SU-DHL-6 (cell line): ENCODE results near the gene AEBP1.

Experiments used
- H2AFZ ChIP-seq: fragments of 200-600 bp; sonication (generic); 2 replicates; pipeline ENCODE4 v1.6.1; 2014; ENCODE audit warnings: low read depth, mild to moderate bottlenecking, moderate library complexity, mixed read lengths, antibody characterized with exemption, low read length; ENCODE audit not compliant: severe bottlenecking
- H3F3A ChIP-seq: fragments of 200-600 bp; shearing (Covaris generic); 2 replicates; pipeline ENCODE4 v1.6.0; 2016; ENCODE audit warnings: antibody characterized with exemption, mild to moderate bottlenecking; ENCODE audit not compliant: insufficient read depth
- H3K27ac ChIP-seq: fragments of 200-600 bp; sonication (generic); 2 replicates; pipeline ENCODE4 v1.5.1; 2016; ENCODE audit warnings: low read depth, mild to moderate bottlenecking, low read length, moderate library complexity, mixed read lengths
- H3K27me3 ChIP-seq: fragments of 200-600 bp; sonication (generic), shearing (Covaris generic); 2 replicates; pipeline ENCODE4 v1.6.0; 2014; ENCODE audit warnings: mild to moderate bottlenecking, low read length
- H3K36me3 ChIP-seq: fragments of 200-600 bp; sonication (generic); 2 replicates; pipeline ENCODE4 v1.6.1; 2014; ENCODE audit warnings: mild to moderate bottlenecking, low read length, mixed read lengths
- H3K4me2 ChIP-seq: fragments of 300-600, 200-600 bp; shearing (Covaris generic), sonication (generic); 2 replicates; pipeline ENCODE4 v1.6.0; 2014; ENCODE audit warnings: low read length, low read depth, mild to moderate bottlenecking; ENCODE audit not compliant: poor library complexity, severe bottlenecking
- H3K4me3 ChIP-seq: fragments of 200-600 bp; sonication (generic); 2 replicates; pipeline ENCODE4 v1.5.1; 2014; ENCODE audit warnings: antibody characterized with exemption, low read length, mild to moderate bottlenecking, mixed read lengths; ENCODE audit not compliant: insufficient read depth, poor library complexity, severe bottlenecking
- H3K79me2 ChIP-seq: fragments of 200-600 bp; sonication (generic); 2 replicates; pipeline ENCODE4 v1.6.1; 2014; ENCODE audit warnings: mild to moderate bottlenecking, low read length, moderate library complexity; ENCODE audit not compliant: insufficient read depth
- H3K9ac ChIP-seq: fragments of 200-600 bp; sonication (generic); 2 replicates; pipeline ENCODE4 v1.7.0; 2014; ENCODE audit warnings: mild to moderate bottlenecking, low read length
- H3K9me2 ChIP-seq: fragments of 200-600 bp; sonication (generic); replicated peaks from 2 replicates; pipeline ENCODE4 v1.6.1; 2014; ENCODE audit warnings: low read length; ENCODE audit not compliant: insufficient read depth
- H3K9me3 ChIP-seq: fragments of 200-600 bp; sonication (generic); 2 replicates; pipeline ENCODE4 v1.6.1; 2014; ENCODE audit warnings: low read length, mixed read lengths; ENCODE audit not compliant: insufficient read depth
- H4K20me1 ChIP-seq: fragments of 200-600 bp; sonication (generic); 2 replicates; pipeline ENCODE4 v1.6.1; 2014; ENCODE audit warnings: low read depth, mild to moderate bottlenecking, antibody characterized with exemption, low read length, moderate library complexity, mixed read lengths
- CTCF ChIP-seq: fragments of 200-600 bp; sonication (generic); IDR thresholded peaks from one replicate; pipeline ENCODE4 v1.5.1; 2017; ENCODE audit warnings: antibody characterized with exemption, mild to moderate bottlenecking, low read length, moderate library complexity; ENCODE audit not compliant: insufficient read depth, poor library complexity, severe bottlenecking
- EZH2phosphoT487 ChIP-seq: fragments of 200-600 bp; sonication (generic), shearing (Covaris generic); conservative IDR thresholded peaks from 2 replicates; pipeline ENCODE4 v1.6.1; 2018; ENCODE audit warnings: mild to moderate bottlenecking, antibody characterized with exemption, low read length, moderate library complexity, mixed read lengths

AEBP1 gene

GRCh38 chr7:44109991-44110390, 5.8 kb downstream of the AEBP1 start:
- no peaks in the 10 kb centered on the region for H3K36me3 ChIP-seq

GRCh38 chr7:44110719-44111635, 6.8 kb downstream of the AEBP1 start:
- no peaks in the 10 kb centered on the region for H4K20me1 ChIP-seq

More at GRCh38 chr7:44109991-44110390, 5.8 kb downstream of the AEBP1 start:
- H3F3A ChIP-seq: no peaks in the 10 kb centered on the region
- no peak overlapping the region for H2AFZ ChIP-seq
- H3K4me2 ChIP-seq: no peak overlapping the region
- H3K79me2 ChIP-seq: no peaks in the 10 kb centered on the region
- no peaks in the 10 kb centered on the region for H3K9me2 ChIP-seq
- no peaks in the 10 kb centered on the region for H3K27me3 ChIP-seq
- no peak overlapping the region for H3K27ac ChIP-seq
- H3K4me3 ChIP-seq: no peak overlapping the region
- no peaks in the 10 kb centered on the region for H4K20me1 ChIP-seq
- no peak for TF ChIP-seq CTCF
- TF ChIP-seq EZH2phosphoT487: no peak
- H3K9ac ChIP-seq: no peak overlapping the region
- H3K9me3 ChIP-seq: no peaks in the 10 kb centered on the region

GRCh38 chr7:44111761-44112160, 7.6 kb downstream of the AEBP1 start:
- Histone ChIP-seq H3K79me2 (no peaks in the 10 kb centered on the region), H3K4me2 (no peak overlapping the region), H3K9me2 (no peaks in the 10 kb centered on the region), H3K9me3 (no peaks in the 10 kb centered on the region), H3F3A (no peaks in the 10 kb centered on the region), H3K9ac (no peak overlapping the region), H3K27ac (no peak overlapping the region), H3K4me3 (no peak overlapping the region), H3K36me3 (no peaks in the 10 kb centered on the region), H4K20me1 (no peaks in the 10 kb centered on the region), H2AFZ (no peak overlapping the region), H3K27me3 (no peaks in the 10 kb centered on the region)
- TF ChIP-seq CTCF: no peak
- no peak for TF ChIP-seq EZH2phosphoT487

More at GRCh38 chr7:44110719-44111635, 6.8 kb downstream of the AEBP1 start:
- Histone ChIP-seq H3K79me2 (no peaks in the 10 kb centered on the region), H3K9me3 (no peaks in the 10 kb centered on the region), H3K27me3 (no peaks in the 10 kb centered on the region), H2AFZ (no peak overlapping the region), H3K9ac (no peak overlapping the region), H3K4me2 (no peak overlapping the region), H3K27ac (no peak overlapping the region), H3K9me2 (no peaks in the 10 kb centered on the region), H3K4me3 (no peak overlapping the region), H3F3A (no peaks in the 10 kb centered on the region), H3K36me3 (no peaks in the 10 kb centered on the region)
- TF ChIP-seq CTCF: no peak
- no peak for TF ChIP-seq EZH2phosphoT487
